Breast epithelium (tissue), 4 donors: ENCODE measurements around the gene RBM5. TPM values are rescaled to one million over a fixed set of nuclear protein-coding genes. Genes with fewer than 3 reads are reported as not detected.

Source experiments
- DNase-seq, 2 donors: peaks; one replicate each; pipeline ENCODE4 v3.0.0-alpha.2; 2019; ENCODE audit warnings: low spot score in 2 of 2
- H3K27ac ChIP-seq, 2 donors: fragments of 200-600 bp; sonication (generic) in 1 of 2; one replicate each; pipeline ENCODE4 v1.5.1; 2016 to 2019; ENCODE audit warnings: mild to moderate bottlenecking in 1 of 2
- H3K27me3 ChIP-seq, 2 donors: fragments of 200-600 bp; sonication (generic) in 1 of 2; one replicate each; pipeline versions ENCODE4 v1.5.1 to v1.6.0; 2017 to 2019; ENCODE audit warnings: control low read depth in 1 of 2, mild to moderate bottlenecking in 1 of 2
- H3K36me3 ChIP-seq: fragments of 200-600 bp; one replicate; pipeline ENCODE4 v1.5.1; 2019
- H3K4me1 ChIP-seq, 2 donors: fragments of 200-600 bp; sonication (generic); one replicate each; pipeline ENCODE4 v1.5.1; 2016 to 2019; ENCODE audit warnings: control low read depth in 1 of 2
- H3K4me3 ChIP-seq, 3 donors: fragments of 200-600 bp; sonication (generic); 1 replicate in 2 of 3; 2 replicates in 1 of 3; pipeline ENCODE4 v1.5.1; 2016 to 2019; ENCODE audit warnings: mild to moderate bottlenecking in 3 of 3, moderate library complexity in 2 of 3
- H3K9me3 ChIP-seq, 2 donors: fragments of 200-600 bp; sonication (generic) in 1 of 2; one replicate each; pipeline ENCODE4 v1.5.1; 2016 to 2019; ENCODE audit warnings: control low read depth in 1 of 2
- POLR2A ChIP-seq: fragments of 450-650 bp; IDR thresholded peaks from one replicate; pipeline ENCODE4 v1.6.1; 2016; ENCODE audit warnings: antibody characterized with exemption, mild to moderate bottlenecking, moderate library complexity
- POLR2AphosphoS5 ChIP-seq, 3 donors: sonication (generic); formaldehyde crosslinking; IDR thresholded peaks; one replicate each; pipeline ENCODE4 v1.6.1; 2017; ENCODE audit warnings: antibody characterized with exemption in 3 of 3
- intact Hi-C: fragments of 100-400 bp; cut with DNase I; formaldehyde crosslinking; loops from one replicate; pipeline ENCODE4 v1.15.1; 2023; ENCODE audit warnings: low total_unique reads
- total RNA-seq, 3 donors: library from RNA; depleted of rRNA; stranded (reverse); fragments of >200 nt; gene quantifications; one replicate each; pipeline ENCODE4 v1.1.0, GENCODE V29; 2016
- TF ChIP-seq, protein P1 (sequence below), 3 donors: fragments of 450-650 bp; IDR thresholded peaks; one replicate each; pipeline ENCODE4 v1.5.1; 2016 to 2017; ENCODE audit warnings: antibody characterized with exemption in 3 of 3, mild to moderate bottlenecking in 3 of 3, moderate library complexity in 3 of 3

RBM5 gene
- total RNA-seq, 3 donors from 2014 or later: 214 to 343 (median 296) TPM

DNA sequence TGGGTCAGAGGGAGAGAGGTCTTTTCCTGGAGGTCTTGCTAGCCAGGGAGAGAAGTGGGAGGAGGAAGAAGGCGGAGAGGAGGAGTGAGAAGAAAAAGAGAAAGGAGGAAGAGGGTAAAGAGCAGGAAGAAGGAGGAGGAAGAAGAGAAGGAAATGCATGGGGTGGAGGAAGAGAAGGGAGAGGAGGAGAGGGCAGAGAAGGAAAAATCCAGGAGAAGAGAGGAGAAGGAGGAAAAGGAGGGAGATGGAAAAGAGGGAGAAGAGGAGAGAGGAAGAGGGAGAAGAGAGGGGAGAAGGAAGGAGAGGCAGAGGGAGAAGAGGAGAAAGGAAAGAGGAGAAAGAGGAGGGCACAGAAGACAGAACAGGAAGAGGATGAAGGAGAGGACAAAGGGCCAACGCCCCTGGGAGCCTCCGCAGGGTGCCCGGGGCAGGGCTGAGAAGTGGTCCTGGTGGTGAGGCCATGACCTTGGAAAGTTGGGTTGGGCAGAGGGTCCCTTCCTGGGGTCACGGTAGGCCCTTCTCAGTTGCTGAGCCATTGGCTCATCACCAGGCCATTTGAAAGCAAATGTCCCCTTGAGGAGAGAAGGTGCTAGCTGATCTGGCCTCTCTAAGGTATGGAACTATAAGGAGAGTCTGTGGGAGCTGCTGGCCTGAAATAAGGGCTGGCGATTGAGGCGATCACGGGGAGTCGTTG lies 65.2 kb downstream of the RBM5 start:
- H3K4me1 ChIP-seq: peaks cover 13 to 30% of the 10 kb centered on the region in 2 donors
- TF ChIP-seq POLR2AphosphoS5 (IDR thresholded peaks at IDR 0.05) (no peak), POLR2A (no peak)
- TF ChIP-seq, protein P1, sequence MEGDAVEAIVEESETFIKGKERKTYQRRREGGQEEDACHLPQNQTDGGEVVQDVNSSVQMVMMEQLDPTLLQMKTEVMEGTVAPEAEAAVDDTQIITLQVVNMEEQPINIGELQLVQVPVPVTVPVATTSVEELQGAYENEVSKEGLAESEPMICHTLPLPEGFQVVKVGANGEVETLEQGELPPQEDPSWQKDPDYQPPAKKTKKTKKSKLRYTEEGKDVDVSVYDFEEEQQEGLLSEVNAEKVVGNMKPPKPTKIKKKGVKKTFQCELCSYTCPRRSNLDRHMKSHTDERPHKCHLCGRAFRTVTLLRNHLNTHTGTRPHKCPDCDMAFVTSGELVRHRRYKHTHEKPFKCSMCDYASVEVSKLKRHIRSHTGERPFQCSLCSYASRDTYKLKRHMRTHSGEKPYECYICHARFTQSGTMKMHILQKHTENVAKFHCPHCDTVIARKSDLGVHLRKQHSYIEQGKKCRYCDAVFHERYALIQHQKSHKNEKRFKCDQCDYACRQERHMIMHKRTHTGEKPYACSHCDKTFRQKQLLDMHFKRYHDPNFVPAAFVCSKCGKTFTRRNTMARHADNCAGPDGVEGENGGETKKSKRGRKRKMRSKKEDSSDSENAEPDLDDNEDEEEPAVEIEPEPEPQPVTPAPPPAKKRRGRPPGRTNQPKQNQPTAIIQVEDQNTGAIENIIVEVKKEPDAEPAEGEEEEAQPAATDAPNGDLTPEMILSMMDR (IDR thresholded peaks at IDR 0.05): no peak
- H3K27me3 ChIP-seq: no peaks in the 10 kb centered on the region
- intact Hi-C loops: no loop called here
- H3K9me3 ChIP-seq: no peaks in the 10 kb centered on the region
- H3K27ac ChIP-seq: peak overlapping the region; percentile 78 to 90
- H3K36me3 ChIP-seq: no peaks in the 10 kb centered on the region
- H3K4me3 ChIP-seq: peak overlapping the region in 2 of 3 donors; percentile 66 to 89
- DNase-seq: no peak

DNA sequence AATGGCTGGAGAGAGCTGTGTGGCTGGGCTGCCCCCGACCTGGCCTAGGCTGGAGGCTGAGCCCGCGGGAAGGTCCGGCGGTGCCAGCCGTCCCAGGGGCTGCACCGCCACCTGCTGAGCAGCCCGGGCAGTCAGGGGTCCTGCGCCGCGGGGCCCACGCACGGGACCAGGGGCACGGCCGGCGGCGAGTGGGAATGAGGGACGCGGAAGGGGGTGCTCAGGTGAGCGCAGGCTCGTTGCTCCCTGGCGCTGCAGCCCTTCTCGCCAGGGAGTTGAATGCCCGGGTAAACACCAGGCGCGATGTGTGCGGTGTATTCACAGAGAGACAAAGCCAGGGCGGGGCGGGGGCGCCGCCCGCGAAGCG lies 65.7 kb downstream of the RBM5 start:
- H3K27me3 ChIP-seq: no peaks in the 10 kb centered on the region
- no peaks in the 10 kb centered on the region for H3K9me3 ChIP-seq
- intact Hi-C loops: no loop called here
- peak overlapping the region; percentile 78 to 90 for H3K27ac ChIP-seq
- TF ChIP-seq, protein P1 (IDR thresholded peaks at IDR 0.05): no peak
- TF ChIP-seq POLR2AphosphoS5 (IDR thresholded peaks at IDR 0.05) (no peak), POLR2A (no peak)
- no peak for DNase-seq
- H3K4me3 ChIP-seq: peak overlapping the region; percentile 47 to 89 (median 66)
- H3K36me3 ChIP-seq: no peaks in the 10 kb centered on the region
- H3K4me1 ChIP-seq: peaks cover 13 to 30% of the 10 kb centered on the region in 2 donors

DNA sequence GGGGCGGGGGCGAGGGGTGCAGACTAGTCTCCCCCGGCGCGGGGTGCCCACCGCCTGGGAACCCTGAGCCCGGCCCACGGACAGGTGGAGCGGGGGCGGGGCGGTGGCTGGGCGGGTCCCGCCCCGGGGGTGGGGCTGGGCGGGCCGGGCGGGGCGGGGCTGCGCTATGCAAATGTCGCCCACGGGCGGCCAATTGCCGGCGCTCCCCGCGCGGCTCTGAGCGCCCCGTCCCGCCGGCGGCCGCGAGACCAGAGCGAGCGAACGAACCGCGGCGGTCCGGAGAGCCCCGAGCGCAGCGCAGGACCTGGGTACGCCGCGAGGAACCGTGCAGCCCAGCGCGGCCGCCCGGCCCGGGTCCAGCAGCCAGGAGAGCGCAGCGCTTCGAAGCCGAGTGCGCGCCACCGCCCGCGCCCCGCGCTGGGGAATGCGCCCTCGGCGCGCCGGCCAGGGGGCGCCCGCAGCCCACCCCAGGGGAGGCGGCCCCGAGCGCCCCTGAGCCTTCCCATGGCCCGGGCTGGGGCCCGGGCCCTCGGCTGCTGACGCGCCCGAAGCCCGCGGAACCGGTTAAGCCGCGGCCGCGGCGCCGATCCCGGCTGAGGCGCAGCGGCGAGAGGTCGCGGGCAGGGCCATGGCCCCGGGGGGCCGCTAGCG lies 66.2 kb downstream of the RBM5 start, which contains the start of gene SEMA3F:
Gene SEMA3F, plus strand, starts transcription at position 485 of the 651 bp plus-strand sequence. CDS start 4,299 bp downstream, outside the sequence.
- Histone ChIP-seq H3K36me3 (no peaks in the 10 kb centered on the region), H3K9me3 (no peaks in the 10 kb centered on the region), H3K27ac (peak within 1 kb of the TSS; percentile 78 to 90), H3K4me1 (peaks cover 13 to 28% of the 10 kb centered on the region in 2 donors), H3K4me3 (peak within 1 kb of the TSS; percentile 47 to 89 (median 66)), H3K27me3 (no peaks in the 10 kb centered on the region)
- intact Hi-C loops: no loop called here
- DNase-seq: peak; percentile 64 to 75
- no peak for TF ChIP-seq POLR2AphosphoS5 (IDR thresholded peaks at IDR 0.05)
- TF ChIP-seq, protein P1 (IDR thresholded peaks at IDR 0.05): no peak
- no peak for TF ChIP-seq POLR2A

DNA sequence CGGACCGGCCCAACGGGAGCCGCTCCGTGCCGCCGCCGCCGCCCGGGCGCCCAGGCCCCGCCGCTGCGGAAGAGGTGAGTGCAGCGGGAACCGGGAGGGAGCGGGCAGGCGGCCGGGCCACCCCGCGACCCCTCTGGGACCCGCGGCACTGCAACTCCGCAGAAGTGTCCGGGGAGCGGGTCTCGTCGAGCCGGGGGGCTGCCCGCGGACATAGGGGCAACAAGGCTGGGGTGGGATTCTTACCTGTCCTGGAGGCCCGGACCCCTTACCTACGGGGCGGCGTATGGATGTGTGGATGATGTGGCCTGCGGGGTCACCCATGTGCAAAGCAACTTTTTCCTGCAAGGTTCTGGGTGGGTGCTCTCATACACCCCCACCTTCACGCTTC lies 66.8 kb downstream of the RBM5 start:
- H3K9me3 ChIP-seq: no peaks in the 10 kb centered on the region
- DNase-seq: no peak
- H3K27ac ChIP-seq: peak overlapping the region; percentile 78 to 90
- no peaks in the 10 kb centered on the region for H3K36me3 ChIP-seq
- TF ChIP-seq POLR2A (no peak), POLR2AphosphoS5 (IDR thresholded peaks at IDR 0.05) (no peak)
- TF ChIP-seq, protein P1 (IDR thresholded peaks at IDR 0.05): no peak
- H3K27me3 ChIP-seq: no peaks in the 10 kb centered on the region
- H3K4me3 ChIP-seq: peak overlapping the region; percentile 47 to 89 (median 66)
- intact Hi-C loops: no loop called here
- peaks cover 13 to 23% of the 10 kb centered on the region in 2 donors for H3K4me1 ChIP-seq

DNA sequence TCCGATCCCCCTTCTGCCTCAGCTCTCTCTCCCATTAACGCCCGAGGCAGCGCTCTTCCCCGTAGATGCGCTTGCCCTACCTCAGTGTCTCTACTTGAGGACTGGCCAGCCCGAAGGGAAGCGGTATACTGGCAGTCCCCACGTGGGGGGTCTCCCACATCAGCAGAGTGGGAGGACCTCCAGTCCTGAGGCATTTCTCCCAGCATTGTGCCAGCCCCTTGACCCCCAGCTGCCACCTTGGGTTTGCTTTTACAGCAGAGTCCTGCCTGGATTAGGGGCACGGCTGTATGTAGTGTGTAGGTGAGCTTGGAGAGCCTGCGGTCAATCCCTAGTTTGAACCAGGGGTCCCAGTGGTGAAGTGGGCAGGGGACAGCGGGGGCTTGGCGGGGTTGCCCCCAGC lies 67.2 kb downstream of the RBM5 start:
- Histone ChIP-seq H3K36me3 (no peaks in the 10 kb centered on the region), H3K9me3 (no peaks in the 10 kb centered on the region), H3K27ac (peak overlapping the region; percentile 78 to 90), H3K4me1 (peaks cover 13 to 21% of the 10 kb centered on the region in 2 donors), H3K27me3 (no peaks in the 10 kb centered on the region), H3K4me3 (peak overlapping the region; percentile 47 to 89 (median 66))
- TF ChIP-seq POLR2AphosphoS5 (IDR thresholded peaks at IDR 0.05): no peak
- TF ChIP-seq, protein P1 (IDR thresholded peaks at IDR 0.05): no peak
- no peak for TF ChIP-seq POLR2A
- intact Hi-C loops: no loop called here
- no peak for DNase-seq
